Measurements from ENCODE around the gene DHODH.

- TF ChIP-seq, protein P1, sequence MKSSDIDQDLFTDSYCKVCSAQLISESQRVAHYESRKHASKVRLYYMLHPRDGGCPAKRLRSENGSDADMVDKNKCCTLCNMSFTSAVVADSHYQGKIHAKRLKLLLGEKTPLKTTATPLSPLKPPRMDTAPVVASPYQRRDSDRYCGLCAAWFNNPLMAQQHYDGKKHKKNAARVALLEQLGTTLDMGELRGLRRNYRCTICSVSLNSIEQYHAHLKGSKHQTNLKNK (CRISPR knock-in tag; IDR thresholded peaks at IDR 0.05), result no peak
- TF ChIP-seq FOXJ3 (CRISPR knock-in tag; IDR thresholded peaks at IDR 0.05; ENCODE audit: borderline replicate concordance) (no peak), CTCF (IDR thresholded peaks at IDR 0.05) (no peak), ERG (CRISPR knock-in tag; IDR thresholded peaks at IDR 0.05) (no peak), IRF1 (CRISPR knock-in tag; IDR thresholded peaks at IDR 0.05) (no peak), ZNF532 (CRISPR knock-in tag; IDR thresholded peaks at IDR 0.05; ENCODE audit: borderline replicate concordance) (no peak), ZNF121 (CRISPR knock-in tag; IDR thresholded peaks at IDR 0.05) (no peak)
- TF ChIP-seq, protein P2, sequence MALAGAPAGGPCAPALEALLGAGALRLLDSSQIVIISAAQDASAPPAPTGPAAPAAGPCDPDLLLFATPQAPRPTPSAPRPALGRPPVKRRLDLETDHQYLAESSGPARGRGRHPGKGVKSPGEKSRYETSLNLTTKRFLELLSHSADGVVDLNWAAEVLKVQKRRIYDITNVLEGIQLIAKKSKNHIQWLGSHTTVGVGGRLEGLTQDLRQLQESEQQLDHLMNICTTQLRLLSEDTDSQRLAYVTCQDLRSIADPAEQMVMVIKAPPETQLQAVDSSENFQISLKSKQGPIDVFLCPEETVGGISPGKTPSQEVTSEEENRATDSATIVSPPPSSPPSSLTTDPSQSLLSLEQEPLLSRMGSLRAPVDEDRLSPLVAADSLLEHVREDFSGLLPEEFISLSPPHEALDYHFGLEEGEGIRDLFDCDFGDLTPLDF (CRISPR knock-in tag; IDR thresholded peaks at IDR 0.05), result no peak
- TF ChIP-seq, protein P3, sequence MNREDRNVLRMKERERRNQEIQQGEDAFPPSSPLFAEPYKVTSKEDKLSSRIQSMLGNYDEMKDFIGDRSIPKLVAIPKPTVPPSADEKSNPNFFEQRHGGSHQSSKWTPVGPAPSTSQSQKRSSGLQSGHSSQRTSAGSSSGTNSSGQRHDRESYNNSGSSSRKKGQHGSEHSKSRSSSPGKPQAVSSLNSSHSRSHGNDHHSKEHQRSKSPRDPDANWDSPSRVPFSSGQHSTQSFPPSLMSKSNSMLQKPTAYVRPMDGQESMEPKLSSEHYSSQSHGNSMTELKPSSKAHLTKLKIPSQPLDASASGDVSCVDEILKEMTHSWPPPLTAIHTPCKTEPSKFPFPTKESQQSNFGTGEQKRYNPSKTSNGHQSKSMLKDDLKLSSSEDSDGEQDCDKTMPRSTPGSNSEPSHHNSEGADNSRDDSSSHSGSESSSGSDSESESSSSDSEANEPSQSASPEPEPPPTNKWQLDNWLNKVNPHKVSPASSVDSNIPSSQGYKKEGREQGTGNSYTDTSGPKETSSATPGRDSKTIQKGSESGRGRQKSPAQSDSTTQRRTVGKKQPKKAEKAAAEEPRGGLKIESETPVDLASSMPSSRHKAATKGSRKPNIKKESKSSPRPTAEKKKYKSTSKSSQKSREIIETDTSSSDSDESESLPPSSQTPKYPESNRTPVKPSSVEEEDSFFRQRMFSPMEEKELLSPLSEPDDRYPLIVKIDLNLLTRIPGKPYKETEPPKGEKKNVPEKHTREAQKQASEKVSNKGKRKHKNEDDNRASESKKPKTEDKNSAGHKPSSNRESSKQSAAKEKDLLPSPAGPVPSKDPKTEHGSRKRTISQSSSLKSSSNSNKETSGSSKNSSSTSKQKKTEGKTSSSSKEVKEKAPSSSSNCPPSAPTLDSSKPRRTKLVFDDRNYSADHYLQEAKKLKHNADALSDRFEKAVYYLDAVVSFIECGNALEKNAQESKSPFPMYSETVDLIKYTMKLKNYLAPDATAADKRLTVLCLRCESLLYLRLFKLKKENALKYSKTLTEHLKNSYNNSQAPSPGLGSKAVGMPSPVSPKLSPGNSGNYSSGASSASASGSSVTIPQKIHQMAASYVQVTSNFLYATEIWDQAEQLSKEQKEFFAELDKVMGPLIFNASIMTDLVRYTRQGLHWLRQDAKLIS (CRISPR knock-in tag; IDR thresholded peaks at IDR 0.05; ENCODE audit: borderline replicate concordance), result no peak
These were observed 17.0 kb downstream of the DHODH start for GRCh38 chr16:72025404-72026114.
